Inflammatory macrophage treated with lipopolysaccharide for 1 hour (primary cell): ENCODE results near the gene CLIC5.
A peak's percentile ranks its signal among the peaks of the same experiment; 100 is the strongest.

Experiments used
- DNase-seq, 2 donors: peaks; one replicate each; pipeline ENCODE4 v3.0.0-alpha.2; 2020 to 2022

Gene CLIC5

GRCh38 chr6:45882671-45883070, 133.0 kb downstream of the CLIC5 start:
- no peak for DNase-seq

GRCh38 chr6:45881705-45882467, 133.8 kb downstream of the CLIC5 start:
- peak; percentile 11 to 14 for DNase-seq

GRCh38 chr6:45880676-45881075, 135.0 kb downstream of the CLIC5 start:
- no peak for DNase-seq

- peak in 1 of 2 donors; percentile 16 for DNase-seq
Measured at GRCh38 chr6:45880159-45880558, 135.5 kb downstream of the CLIC5 start.

GRCh38 chr6:45877970-45878590, 137.6 kb downstream of the CLIC5 start:
- DNase-seq = no peak

GRCh38 chr6:45872827-45873365, 142.8 kb downstream of the CLIC5 start:
- no peak for DNase-seq

GRCh38 chr6:45870531-45870930, 145.1 kb downstream of the CLIC5 start:
- no peak for DNase-seq

GRCh38 chr6:45864651-45865050, 151.0 kb downstream of the CLIC5 start:
- DNase-seq = no peak

GRCh38 chr6:45858691-45859090, 157.0 kb downstream of the CLIC5 start:
- no peak for DNase-seq

- no peak for DNase-seq
Measured at GRCh38 chr6:45857827-45858226, 157.8 kb downstream of the CLIC5 start.

GRCh38 chr6:45855642-45856394, 159.8 kb downstream of the CLIC5 start:
- no peak for DNase-seq

GRCh38 chr6:45854149-45854742, 161.4 kb downstream of the CLIC5 start:
- no peak for DNase-seq

- no peak for DNase-seq
Measured at GRCh38 chr6:45851034-45851400, 164.6 kb downstream of the CLIC5 start.

GRCh38 chr6:45850378-45851033, 165.2 kb downstream of the CLIC5 start:
- DNase-seq = no peak

GRCh38 chr6:45845567-45845966, 170.1 kb downstream of the CLIC5 start:
- peak; percentile 70 to 85 for DNase-seq

- DNase-seq = no peak
Measured at GRCh38 chr6:45844986-45845385, 170.7 kb downstream of the CLIC5 start.

- DNase-seq = peak; percentile 66 to 89
Measured at GRCh38 chr6:45843848-45844521, 171.7 kb downstream of the CLIC5 start.

GRCh38 chr6:45841062-45841461, 174.6 kb downstream of the CLIC5 start:
- DNase-seq = no peak

- DNase-seq = no peak
Measured at GRCh38 chr6:45838996-45839395, 176.7 kb downstream of the CLIC5 start.

GRCh38 chr6:45838451-45838850, 177.2 kb downstream of the CLIC5 start:
- DNase-seq = no peak

- DNase-seq = no peak
Measured at GRCh38 chr6:45837541-45838200, 178.0 kb downstream of the CLIC5 start.
